GM12878 (cell line): ENCODE data around the gene CORO1C. TPM values are rescaled to one million over a fixed set of nuclear protein-coding genes. Genes with fewer than 3 reads are reported as not detected.

Experiments used
- BCLAF1 ChIP-seq: fragments of 450-650 bp; IDR thresholded peaks from 2 replicates; pipeline ENCODE4 v1.6.1; 2017; ENCODE audit warnings: antibody characterized with exemption, mild to moderate bottlenecking, moderate library complexity
- CBFB ChIP-seq: IDR thresholded peaks from 2 replicates; pipeline ENCODE4 v1.6.1; 2016; ENCODE audit warnings: antibody characterized with exemption, low read depth
- HCFC1 ChIP-seq: fragments of 150-350 bp; IDR thresholded peaks from 2 replicates; pipeline ENCODE4 v1.6.1; 2014; ENCODE audit warnings: low read length
- IRF3 ChIP-seq: fragments of 450-650 bp; IDR thresholded peaks from 2 replicates; pipeline ENCODE4 v1.6.1; 2014; ENCODE audit warnings: mild to moderate bottlenecking
- MTA2 ChIP-seq: fragments of 450-650 bp; IDR thresholded peaks from 2 replicates; pipeline ENCODE4 v1.6.1; 2016; ENCODE audit warnings: low read depth, mild to moderate bottlenecking, moderate library complexity
- NBN ChIP-seq: fragments of 450-650 bp; IDR thresholded peaks from 2 replicates; pipeline ENCODE4 v1.6.1; 2016
- PRDM15 ChIP-seq: fragments of 450-650 bp; formaldehyde crosslinking; IDR thresholded peaks from 2 replicates; pipeline ENCODE4 v1.4.0; 2020; ENCODE audit warnings: mild to moderate bottlenecking, moderate library complexity
- SPI1 ChIP-seq: IDR thresholded peaks from 2 replicates; pipeline ENCODE4 v1.6.1; 2011; ENCODE audit warnings: low read depth, mild to moderate bottlenecking, low read length, moderate library complexity, borderline replicate concordance; ENCODE audit not compliant: insufficient read depth
- polyA plus RNA-seq, 11 experiments: library from polyadenylated mRNA; depleted of rRNA in 4 of 11; unstranded in 6 of 11; stranded (reverse) in 5 of 11; fragments of >200 nt; fragmentation: Nextera tagmentation in 4 of 11; fragmentation: Illumina TruSeq in 1 of 11; extraction: Ambion mirVana in 4 of 11; extraction: Trizol in 1 of 11; gene quantifications; 1 replicate in 1 of 11; 2 replicates in 10 of 11; pipeline versions ENCODE4 v1.2.1 to v1.2.3, GENCODE V29; 2011 to 2016; ENCODE audit warnings: inconsistent platforms in 2 of 11, missing spikeins in 2 of 11, low read depth in 1 of 11
- total RNA-seq, 4 experiments: library from RNA; depleted of rRNA in 3 of 4; stranded (reverse); fragments of >200 nt in 3 of 4; fragmentation: Illumina TruSeq in 1 of 4; extraction: Trizol in 1 of 4; gene quantifications; 2 replicates each; pipeline versions ENCODE4 v1.2.1 to v1.2.3, GENCODE V29; 2013 to 2021

Gene CORO1C
- total and polyA plus RNA-seq, 10 of the 15 experiments (the other 5 are each of a cell fraction or from before 2014, with no cell fraction given) = 52.7 to 254 (median 171) TPM

- TF ChIP-seq PRDM15 (CRISPR knock-in tag) (no peak), IRF3 (no peak), BCLAF1 (no peak), NBN (no peak), SPI1 (no peak), HCFC1 (no peak), MTA2 (no peak), CBFB (no peak)
- TF ChIP-seq, all 136 proteins: peak for 0
Measured at GRCh38 chr12:108606492-108606891, 124.8 kb downstream of the CORO1C start (continued).
